Heart right ventricle (tissue), 16 donors: ENCODE results near the gene IL1R1. TPM values are rescaled to one million over a fixed set of nuclear protein-coding genes. Genes with fewer than 3 reads are reported as not detected.

ENCODE experiments used
- ATAC-seq, 8 donors: fragments of 200-7000 bp; cut with Tn5 transposase; one replicate each; pipeline ENCODE4 v1.9.1; 2020; ENCODE audit warnings: mild to moderate bottlenecking in 8 of 8, moderate library complexity in 8 of 8, moderate number of reproducible peaks in 1 of 8
- DNase-seq, 2 donors: peaks; one replicate each; pipeline ENCODE4 v3.0.0-alpha.2; 2020
- H3K27ac ChIP-seq, 10 donors: fragments of 200-600 bp; sonication (generic) in 2 of 10; one replicate each; pipeline versions ENCODE4 v1.5.0 to v1.8.0; 2020 to 2022; ENCODE audit warnings: mild to moderate bottlenecking in 3 of 10
- H3K27me3 ChIP-seq, 7 donors: fragments of 200-600 bp; one replicate each; pipeline ENCODE4 v1.8.0; 2021 to 2022; ENCODE audit warnings: mild to moderate bottlenecking in 2 of 7
- H3K36me3 ChIP-seq, 9 donors: fragments of 200-600 bp; sonication (generic) in 1 of 9; one replicate each; pipeline versions ENCODE4 v1.5.0 to v1.8.0; 2020 to 2022; ENCODE audit warnings: mild to moderate bottlenecking in 2 of 9
- H3K4me1 ChIP-seq, 9 donors: fragments of 200-600 bp; sonication (generic) in 1 of 9; one replicate each; pipeline versions ENCODE4 v1.5.0 to v1.8.0; 2020 to 2022; ENCODE audit warnings: mild to moderate bottlenecking in 4 of 9
- H3K4me3 ChIP-seq, 10 donors: fragments of 200-600 bp; sonication (generic) in 2 of 10; one replicate each; pipeline versions ENCODE4 v1.5.0 to v1.8.0; 2020 to 2022; ENCODE audit warnings: mild to moderate bottlenecking in 7 of 10, moderate library complexity in 2 of 10
- H3K9me3 ChIP-seq, 11 donors: fragments of 200-600 bp in 10 of 11; sonication (generic) in 2 of 11; one replicate each; pipeline versions ENCODE4 v1.5.0 to v1.8.0; 2013 to 2022; ENCODE audit warnings: mild to moderate bottlenecking in 2 of 11, control low read depth in 1 of 11, moderate library complexity in 1 of 11
- CTCF ChIP-seq, 9 donors: fragments of 200-600 bp; sonication (generic) in 2 of 9; IDR thresholded peaks; one replicate each; pipeline versions ENCODE4 v1.5.0 to v1.8.0; 2021 to 2022; ENCODE audit warnings: antibody characterized with exemption in 9 of 9, mild to moderate bottlenecking in 5 of 9, moderate library complexity in 1 of 9
- WGBS, 2 donors: extraction: QIAGEN DNeasy Blood & Tissue Kit; methylation state at CpG; one replicate each; pipeline ENCODE4 v1.1.7; 2013; ENCODE audit warnings: inconsistent platforms in 1 of 2; 5-methylcytosine and 5-hydroxymethylcytosine counted together
- intact Hi-C, 10 donors: fragments of 100-400 bp; cut with DNase I; formaldehyde crosslinking; loops; one replicate each; pipeline versions ENCODE4 v1.11.1 to v1.14.2; 2022
- polyA plus RNA-seq, 2 donors: library from polyadenylated mRNA; stranded (reverse); fragments of 200-250 nt; gene quantifications; one replicate each; pipeline ENCODE4 v1.2.3, GENCODE V29; 2013
- total RNA-seq, 10 donors: library from RNA; stranded (reverse); fragmentation: NEBNext Ultra II Directional in 3 of 10; extraction: Animal tissue kit (Norgen Biotek cat#: 25700) in 3 of 10; gene quantifications; one replicate each; pipeline versions ENCODE4 v1.2.1 to v1.2.4, GENCODE V29; 2021 to 2023
- donor health status: Arrhythmogenic right ventricular cardiomyopathy.
- donor health status: ischemic (EF 13 %, LVEDD 7.1; RV severe dilation, severe dysfunction).
- donor health status: healthy with polysubstance abuse.
- donor health status: DM: no; HTN: yes; CAD: no.
- donor health status: DM: no; HTN: no; CAD: no.
- donor health status: ischemic (EF 25% LVEDD 6.9; RV normal size, moderate dysfunction).
- donor health status: ischemic (EF 25% LVEDD 5.7; RV mildly dilated, moderate dysfunction).
- donor health status: healthy.
- donor health status: DM: yes; HTN: yes; CAD: no.
- donor health status: Ischemic cardiomyopathy.
- donor health status: ischemic (EF 35%, LVEDD 5.7; RV mildly dilated, moderate dysfunction).
- donor health status: nonischemic (EF 11% LVEDD 7.7; RV severe dilation, severe dysfunction).
- donor health status: DM: yes; HTN: yes; CAD: no.
- donor health status: PGD.
- donor health status: ischemic (EF 29% LVEDD 5.4; RV normal size, mild dysfunction).
- donor health status: nonischemic (EF 23%, LVEDD 6.1; RV moderate dilation, normal function).

Gene IL1R1
- total and polyA plus RNA-seq, 12 donors: 5.7 to 47.0 (median 18.6) TPM

GRCh38 chr2:102131564-102131963, 11.0 kb upstream of the IL1R1 start:
- Histone ChIP-seq H3K36me3 (no peaks in the 10 kb centered on the region), H3K9me3 (peaks cover 0 to 13% (median 0%) of the 10 kb centered on the region in 11 donors), H3K4me3 (no peak overlapping the region), H3K27me3 (no peaks in the 10 kb centered on the region), H3K27ac (no peak overlapping the region), H3K4me1 (peaks cover 0 to 16% (median 0%) of the 10 kb centered on the region in 9 donors)
- DNase-seq (no peak), ATAC-seq (no peak)
- intact Hi-C loops: no loop called here
- no peak for TF ChIP-seq CTCF (IDR thresholded peaks at IDR 0.05)
- 82 to 92% methylated on average over 5 of the region's 5 CpGs for WGBS, 2 donors

- 90 to 97% methylated on average over 2 of the region's 2 CpGs for WGBS, 2 donors
- no peaks in the 10 kb centered on the region for H3K27me3 ChIP-seq
- no peak overlapping the region for H3K4me3 ChIP-seq
- ATAC-seq (no peak), DNase-seq (no peak)
- peaks cover 0 to under 1% (median 0%) of the 10 kb centered on the region in 11 donors for H3K9me3 ChIP-seq
- H3K36me3 ChIP-seq: no peaks in the 10 kb centered on the region
- intact Hi-C loops: no loop called here
- peaks cover 0 to 33% (median 13%) of the 10 kb centered on the region in 9 donors for H3K4me1 ChIP-seq
- no peak for TF ChIP-seq CTCF (IDR thresholded peaks at IDR 0.05)
- no peak overlapping the region for H3K27ac ChIP-seq
Observed at GRCh38 chr2:102137138-102137537, 5.4 kb upstream of the IL1R1 start.

- ATAC-seq: no peak
- no peak overlapping the region for H3K27ac ChIP-seq
- intact Hi-C loops: no loop called here
- peaks cover 0 to 35% (median 15%) of the 10 kb centered on the region in 9 donors for H3K4me1 ChIP-seq
- no peaks in the 10 kb centered on the region for H3K36me3 ChIP-seq
- WGBS, 2 donors: 74 to 82% methylated on average over 4 of the region's 4 CpGs
- no peaks in the 10 kb centered on the region for H3K9me3 ChIP-seq
- no peaks in the 10 kb centered on the region for H3K27me3 ChIP-seq
- no peak for DNase-seq
- TF ChIP-seq CTCF (IDR thresholded peaks at IDR 0.05): no peak
- H3K4me3 ChIP-seq: no peak overlapping the region
Observed at GRCh38 chr2:102138331-102138730, 4.2 kb upstream of the IL1R1 start.

GRCh38 chr2:102139851-102140250, 2.7 kb upstream of the IL1R1 start:
- peaks cover 0 to 8% (median 0%) of the 10 kb centered on the region in 9 donors for H3K36me3 ChIP-seq
- ATAC-seq (no peak), DNase-seq (no peak)
- no peaks in the 10 kb centered on the region for H3K27me3 ChIP-seq
- 82 to 84% methylated on average over 1 of the region's 1 CpG for WGBS, 2 donors
- peaks cover 0 to 43% (median 15%) of the 10 kb centered on the region in 9 donors for H3K4me1 ChIP-seq
- H3K4me3 ChIP-seq: no peak overlapping the region
- H3K9me3 ChIP-seq: peaks cover 0 to 8% (median 0%) of the 10 kb centered on the region in 11 donors
- no peak for TF ChIP-seq CTCF (IDR thresholded peaks at IDR 0.05)
- peak overlapping the region in 1 of 10 donors; percentile 95 for H3K27ac ChIP-seq
- intact Hi-C loops: loop anchor here in 3 of 10 donors (5.0 to 10.0 kb wide), 3 partner anchors 55 to 88 kb away; no protein-coding TSS in a partner anchor
